SK-N-SH treated with all-trans-retinoic acid at 6 μM for 48 hours (cell line): ENCODE results near the gene CYP11A1.

Experiments used
- BACH2 ChIP-seq: fragments of 250-450 bp; sonication (Bioruptor Pico); IDR thresholded peaks from 2 replicates; pipeline ENCODE4 v1.9.0; 2021; ENCODE audit warnings: mild to moderate bottlenecking, borderline replicate concordance
- CSDC2 ChIP-seq: fragments of 250-450 bp; sonication (Bioruptor Pico); IDR thresholded peaks from 2 replicates; pipeline ENCODE4 v1.5.0; 2020; ENCODE audit warnings: mild to moderate bottlenecking, moderate library complexity
- PATZ1 ChIP-seq: fragments of 250-450 bp; sonication (Bioruptor Pico); IDR thresholded peaks from 2 replicates; pipeline ENCODE4 v1.8.0; 2020; ENCODE audit warnings: mild to moderate bottlenecking, moderate library complexity, borderline replicate concordance
- PPARA ChIP-seq: fragments of 250-450 bp; sonication (Bioruptor Pico); IDR thresholded peaks from 2 replicates; pipeline ENCODE4 v1.5.0; 2020; ENCODE audit warnings: mild to moderate bottlenecking, borderline replicate concordance
- RARB ChIP-seq: fragments of 250-450 bp; sonication (Bioruptor Pico); IDR thresholded peaks from 2 replicates; pipeline ENCODE4 v1.8.0; 2021; ENCODE audit warnings: mild to moderate bottlenecking, moderate library complexity
- TOX ChIP-seq: fragments of 250-450 bp; sonication (Bioruptor Pico); IDR thresholded peaks from 2 replicates; pipeline ENCODE4 v1.8.0; 2021; ENCODE audit warnings: mild to moderate bottlenecking, moderate library complexity, borderline replicate concordance

GRCh38 chr15:74391582-74392450 is 24.4 kb upstream of the CYP11A1 start:
- TF ChIP-seq BACH2 (CRISPR knock-in tag): no peak
- TF ChIP-seq TOX (CRISPR knock-in tag): no peak
- TF ChIP-seq PATZ1 (CRISPR knock-in tag): no peak
- no peak for TF ChIP-seq PPARA (CRISPR knock-in tag)
- no peak for TF ChIP-seq RARB (CRISPR knock-in tag)
- no peak for TF ChIP-seq CSDC2 (CRISPR knock-in tag)
